Measurements from ENCODE around the gene TNNT1. TPM values are rescaled to one million over a fixed set of nuclear protein-coding genes. Genes with fewer than 3 reads are reported as not detected.

The TNNT1 gene
- total and polyA plus RNA-seq, 2 donors (not counting 3 experiments of a cell fraction or from before 2014, with no cell fraction given), result 0.22 to 0.51 TPM

- Histone ChIP-seq H3K9me1 (replicated peaks; ENCODE audit: control insufficient read depth, extremely low read depth, insufficient read depth, low read length) (no peaks in the 10 kb centered on the region), H3K4me1 (ENCODE audit: control insufficient read depth, extremely low read depth, insufficient read depth, low read length) (no peaks in the 10 kb centered on the region), H3K79me2 (ENCODE audit: control insufficient read depth, insufficient read depth, low read length) (no peaks in the 10 kb centered on the region), H4K20me1 (replicated peaks; ENCODE audit: control insufficient read depth, extremely low read depth, insufficient read depth, low read length) (no peaks in the 10 kb centered on the region), H3K27ac (ENCODE audit: insufficient read depth, low read depth, low read length) (no peak overlapping the region), H3K4me2 (ENCODE audit: insufficient read depth, low read length) (no peak overlapping the region), H3K4me3 (replicated peaks in 1 of 3; ENCODE audit: insufficient read depth in 1 of 3, low read depth in 1 of 3, low read length in 3 of 3) (no peak overlapping the region), H3K36me3 (ENCODE audit: control insufficient read depth in 2 of 2, extremely low read depth in 1 of 2, insufficient read depth in 2 of 2, low read length in 2 of 2) (no peaks in the 10 kb centered on the region), H3K9me3 (replicated peaks; ENCODE audit: control insufficient read depth, insufficient read depth, low read length) (no peaks in the 10 kb centered on the region), H2AFZ (ENCODE audit: low read depth, low read length) (no peak overlapping the region), H3K9ac (replicated peaks; ENCODE audit: extremely low read depth, insufficient read depth, low read length) (no peak overlapping the region), H3K27me3 (ENCODE audit: control insufficient read depth in 2 of 2, insufficient read depth in 2 of 2, low read length in 2 of 2) (peaks cover 26 to 35% of the 10 kb centered on the region in 2 experiments)
- intact Hi-C loops (cut with micrococcal nuclease), result no loop called here
- no peak for TF ChIP-seq EZH2 (IDR thresholded peaks at IDR 0.05; ENCODE audit: borderline replicate concordance, low read depth, low read length, severe bottlenecking)
- no peak for TF ChIP-seq JUN (IDR thresholded peaks at IDR 0.05; ENCODE audit: borderline replicate concordance, insufficient read depth, insufficient read length, low read depth)
- TF ChIP-seq GATA2 (IDR thresholded peaks at IDR 0.05; ENCODE audit: insufficient read depth, insufficient read length, low read depth, low read length), result no peak
- no peak for TF ChIP-seq POLR2A (IDR thresholded peaks at IDR 0.05; ENCODE audit: low read depth, low read length)
- no peak for TF ChIP-seq MYC (IDR thresholded peaks at IDR 0.05; ENCODE audit: low read depth, low read length)
- no peak for TF ChIP-seq POLR2AphosphoS5 (IDR thresholded peaks at IDR 0.05; ENCODE audit: insufficient read depth, low read depth, low read length)
- TF ChIP-seq FOS (IDR thresholded peaks at IDR 0.05; ENCODE audit: borderline replicate concordance, insufficient read depth, low read length), result no peak
- ChIA-PET CTCF (interaction anchor here (1.7 kb wide), 1 partner anchor 14 kb away, joined by 6 read pairs; no protein-coding TSS in a partner anchor), POLR2A (no interaction called here)
- dilution Hi-C loops (cut with MboI; ENCODE audit: extremely low pct_ligation_motif_present, low sequenced_read_pairs), result no loop called here
- no TSS peak for BruUV-seq (replicated peaks)
- DNase-seq (ENCODE audit: low read depth, low spot score) (no peak), FAIRE-seq (no peak)
Measured at GRCh38 chr19:55174425-55175116, 25.6 kb upstream of the TNNT1 start.
